Middle frontal gyrus (tissue), 1 donor: Measurements from ENCODE around the gene PDCD10.
A peak's percentile ranks its signal among the peaks of the same experiment; 100 is the strongest.

Experiments used
- DNase-seq: peaks from one replicate; pipeline ENCODE4 v3.0.0-alpha.2; 2015; ENCODE audit warnings: low spot score; ENCODE audit errors: extremely low spot score

PDCD10 gene

DNA sequence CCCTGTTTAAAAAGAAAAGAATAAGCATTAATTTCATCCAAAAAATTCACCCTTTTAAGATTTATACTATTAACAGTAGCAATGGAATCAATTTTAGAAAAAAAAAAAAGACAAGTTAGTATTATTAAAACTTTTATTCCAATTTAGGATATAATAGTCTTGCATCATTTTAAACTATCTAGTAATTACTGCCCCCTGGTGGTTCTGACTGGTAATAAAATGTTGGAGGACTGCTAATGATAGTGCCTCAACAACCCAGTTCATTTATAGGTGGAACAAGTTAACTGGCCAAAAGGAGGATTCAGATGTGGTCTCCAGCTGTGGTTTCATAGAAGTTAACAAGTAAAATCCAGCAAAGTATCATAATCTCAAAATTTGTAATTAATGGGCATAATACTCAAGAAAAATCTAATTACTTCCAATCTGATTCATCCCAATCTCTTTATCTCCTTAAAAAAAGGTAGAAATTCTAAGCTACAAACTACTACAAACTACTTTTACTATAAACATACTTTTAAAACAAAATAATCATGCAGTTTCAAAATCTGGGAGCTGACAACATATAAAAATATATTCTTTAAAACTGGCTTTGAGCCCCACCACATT, 50.2 kb downstream of the PDCD10 start:
- peak; percentile 63 for DNase-seq

DNA sequence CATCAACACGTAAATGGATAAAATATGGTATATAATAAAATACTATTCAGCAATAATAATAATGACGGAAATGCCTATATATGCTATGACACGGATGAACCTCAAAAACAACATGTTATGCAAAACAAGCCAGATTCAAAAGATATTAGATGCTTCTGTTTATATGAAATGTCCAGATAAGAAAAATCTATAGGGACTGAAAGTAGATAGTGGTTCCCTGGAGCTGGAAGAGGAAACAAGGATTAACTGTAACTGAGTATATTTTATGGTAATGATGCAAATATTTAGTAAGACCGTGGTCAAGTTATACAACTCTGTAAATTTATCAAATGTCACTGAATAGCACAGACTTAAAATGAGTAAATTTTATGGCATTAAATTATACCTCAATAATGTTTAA, 55.2 kb downstream of the PDCD10 start:
- no peak for DNase-seq

DNA sequence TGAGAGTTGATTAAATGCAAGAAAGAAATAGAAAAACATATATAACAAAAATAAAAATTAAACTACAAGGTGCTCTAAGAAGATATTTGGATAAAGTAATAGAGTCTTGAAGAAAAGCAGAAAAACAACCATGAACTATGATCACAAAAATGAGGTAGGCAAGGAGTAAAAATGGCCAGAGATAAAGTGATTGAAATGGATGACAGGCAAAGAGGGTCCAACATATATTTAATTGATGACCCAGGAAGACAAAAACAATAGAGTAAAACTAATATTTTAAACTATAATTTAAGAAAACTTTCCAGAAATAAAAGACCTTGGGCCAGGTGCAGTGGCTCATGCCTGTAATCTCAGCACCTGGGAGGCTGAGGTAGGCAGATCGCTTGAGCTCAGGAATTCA, 58.8 kb downstream of the PDCD10 start:
- no peak for DNase-seq

DNA sequence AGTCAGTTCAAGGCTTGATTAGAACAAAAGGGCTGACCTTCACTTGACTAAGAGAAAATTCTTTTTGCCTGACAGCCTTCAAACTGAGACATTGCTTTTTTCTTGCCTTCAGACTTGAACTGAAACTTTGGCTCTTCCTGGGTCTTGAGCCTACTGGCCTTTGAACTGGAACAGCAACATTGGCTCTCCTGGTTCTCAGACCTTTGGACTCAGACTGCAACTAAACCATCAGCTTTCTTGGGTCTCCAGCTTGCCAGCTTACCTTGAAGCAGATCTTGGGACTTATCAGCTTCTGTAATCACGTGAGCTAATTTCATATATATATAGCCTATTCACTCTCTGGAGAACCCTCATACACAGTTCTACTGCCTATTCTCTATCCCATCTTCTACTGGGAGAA, 61.5 kb downstream of the PDCD10 start:
- no peak for DNase-seq

DNA sequence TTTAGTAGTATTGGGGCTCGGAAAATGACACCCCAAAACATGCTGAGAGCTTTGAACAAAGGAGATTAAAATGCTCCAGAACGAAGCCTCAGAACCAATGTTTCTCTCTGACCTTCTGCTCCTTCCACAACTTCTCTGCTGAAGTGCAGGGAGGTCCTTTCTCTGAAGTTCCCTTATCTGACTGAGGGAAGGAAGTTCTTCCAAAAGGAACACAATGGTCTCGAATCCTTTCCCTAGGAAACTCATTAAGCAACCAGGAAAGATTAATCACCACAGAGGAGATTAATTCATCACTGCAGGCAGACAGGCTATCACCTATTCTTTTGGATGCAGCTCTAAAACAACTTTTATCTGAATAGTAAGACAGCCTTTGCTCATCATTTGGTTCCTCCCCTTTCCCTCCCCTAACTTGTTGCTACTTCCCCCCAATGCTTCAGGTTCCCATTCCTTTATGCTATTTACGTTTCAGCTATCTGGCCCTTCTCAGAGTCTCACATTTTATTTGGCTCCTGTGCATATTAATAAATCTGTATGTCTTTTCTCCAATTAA, 62.7 kb downstream of the PDCD10 start:
- DNase-seq, result no peak

DNA sequence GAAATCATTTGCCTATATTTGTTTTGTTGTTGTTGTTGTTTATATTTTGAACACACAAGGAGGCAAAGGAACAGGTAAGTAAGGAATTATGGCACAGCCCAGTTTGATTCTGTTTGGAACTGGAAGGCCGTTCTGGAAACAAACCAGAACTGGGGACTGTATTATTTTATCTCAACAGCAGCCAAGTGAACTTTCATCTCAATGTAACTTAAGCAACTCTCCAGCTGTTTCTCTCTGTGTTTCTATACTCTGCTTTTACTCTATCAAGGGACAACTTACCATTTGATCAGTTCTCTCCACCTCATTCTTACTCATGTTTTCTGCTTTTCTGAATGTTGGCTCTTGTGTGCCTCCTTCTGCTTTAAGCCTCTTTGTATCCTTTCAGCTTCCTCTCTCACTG, 65.0 kb downstream of the PDCD10 start:
- no peak for DNase-seq

DNA sequence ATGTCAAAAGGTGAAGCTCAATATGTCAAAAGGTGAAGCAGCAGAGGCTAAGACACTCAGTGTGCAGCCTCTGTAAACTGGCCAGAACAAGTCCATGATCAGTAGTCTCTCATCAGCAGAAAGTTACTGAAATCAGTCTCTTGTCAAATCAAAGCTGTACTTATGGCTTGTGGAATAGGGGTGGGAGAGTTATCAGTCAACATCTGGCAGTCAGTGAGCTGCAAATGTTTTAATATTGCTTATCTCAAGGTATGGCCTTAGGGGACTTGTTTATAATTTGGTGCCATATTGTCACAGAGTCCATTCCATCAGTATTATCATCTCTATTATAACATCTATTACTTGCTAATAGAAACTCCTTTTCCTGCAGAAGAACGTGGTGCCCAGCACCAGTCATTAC, 66.0 kb downstream of the PDCD10 start:
- DNase-seq, result no peak

DNA sequence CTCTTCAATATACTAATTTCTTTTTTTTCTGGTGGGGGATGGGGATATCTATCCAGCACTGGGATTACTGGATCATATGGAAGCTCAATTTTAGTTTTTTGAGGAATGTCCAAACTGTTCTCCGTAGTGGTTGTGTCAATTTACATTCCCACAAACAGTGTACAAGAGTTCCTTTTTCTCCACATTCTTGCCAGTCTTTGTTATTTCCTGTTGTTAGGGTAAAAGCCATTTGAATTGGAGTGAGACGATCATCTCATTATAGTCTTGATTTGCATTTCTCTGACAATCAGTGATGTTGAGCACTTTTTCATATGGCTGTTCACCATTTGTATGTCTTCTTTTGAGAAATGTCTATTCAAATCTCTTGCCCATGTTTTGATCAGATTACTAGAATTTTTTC, 68.1 kb downstream of the PDCD10 start:
- DNase-seq, result no peak

DNA sequence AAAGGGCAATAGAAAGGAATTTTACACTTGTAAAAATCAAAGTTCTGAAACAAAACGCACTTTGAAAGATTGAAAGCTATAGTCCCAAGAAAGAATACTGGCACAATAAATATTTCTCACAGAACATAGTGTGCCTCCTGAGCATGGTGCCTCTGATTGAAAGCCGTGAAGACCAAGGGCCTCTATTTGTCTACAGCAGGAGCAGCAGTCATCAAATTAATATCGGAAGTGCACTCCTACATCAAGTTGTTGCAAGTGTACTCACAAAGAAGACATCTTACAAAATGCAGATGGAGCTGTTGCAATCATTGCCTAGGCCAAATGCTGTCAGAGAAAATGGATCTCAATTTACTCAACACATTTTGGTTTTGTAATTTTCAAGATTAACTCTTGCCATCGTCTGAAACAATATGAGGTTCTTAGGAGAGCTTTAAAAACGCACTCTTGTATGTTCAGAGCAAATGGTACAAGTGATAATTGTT, 71.7 kb downstream of the PDCD10 start:
- no peak for DNase-seq

DNA sequence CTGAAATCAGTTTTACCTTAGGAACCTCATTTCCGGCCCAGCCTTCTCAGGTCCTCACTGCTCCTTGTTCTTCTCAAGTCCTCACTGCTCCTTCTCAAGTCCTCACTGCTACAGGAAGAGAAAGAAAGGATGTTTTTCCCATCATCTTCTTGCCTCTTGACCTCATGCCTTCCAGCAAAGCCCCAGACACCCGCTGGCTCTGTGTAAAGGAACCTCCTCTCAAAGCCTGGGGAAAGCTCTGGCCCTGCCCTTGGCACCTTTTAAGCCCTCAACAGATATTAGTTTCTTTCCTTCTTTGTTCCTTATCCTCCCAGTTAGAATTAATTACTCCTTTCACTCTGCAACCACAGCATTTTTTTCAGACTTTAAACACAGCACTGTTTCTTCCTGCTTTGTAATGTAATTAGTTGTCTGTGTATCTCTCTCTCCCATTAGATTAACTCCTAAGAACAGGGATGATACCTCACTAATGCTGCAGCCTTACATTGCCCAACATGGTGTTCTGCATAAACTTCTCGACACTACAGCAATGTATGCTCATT, 76.9 kb downstream of the PDCD10 start:
- DNase-seq, result no peak

DNA sequence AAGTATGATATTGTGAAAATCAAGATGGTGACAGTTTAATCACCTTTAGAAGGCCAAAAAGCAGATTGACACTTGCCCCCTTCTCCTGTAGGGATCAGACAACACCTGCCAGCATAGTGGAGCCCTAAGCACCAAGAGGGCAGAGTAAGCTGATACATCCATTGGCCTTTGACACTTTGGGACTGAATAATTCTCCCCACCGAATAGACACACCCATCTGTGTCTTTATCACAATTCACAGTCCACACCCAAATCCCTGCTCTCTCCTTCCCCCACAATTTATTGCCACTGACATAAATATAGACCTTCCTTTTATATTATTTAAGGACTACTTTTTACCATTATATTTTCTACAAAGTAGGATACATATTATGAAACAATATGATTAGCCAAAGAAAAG, 77.9 kb downstream of the PDCD10 start:
- DNase-seq, result no peak

DNA sequence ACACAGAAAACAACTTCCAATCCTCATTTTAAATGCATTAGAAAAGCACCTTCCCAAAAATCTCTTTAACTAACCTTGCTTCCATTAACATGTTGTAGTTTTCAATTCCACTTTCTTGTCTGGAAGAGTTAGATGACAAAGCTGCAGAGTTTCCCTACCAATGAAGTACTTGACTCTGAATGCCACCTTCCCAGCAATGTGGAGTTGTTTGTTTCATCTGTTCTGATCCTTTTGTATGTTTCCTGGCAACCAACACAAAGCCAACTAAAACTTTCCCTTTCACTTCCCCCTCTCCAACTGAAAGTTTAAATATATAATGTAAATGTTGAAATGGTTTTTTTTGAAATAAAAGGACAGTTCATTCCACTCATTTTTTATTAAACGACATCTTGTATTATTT, 80.9 kb downstream of the PDCD10 start, which contains the start of gene WDR49:
Gene WDR49, minus strand, starts transcription at position 183 of the 400 bp plus-strand sequence. CDS start 517 bp downstream, outside the sequence.
- no peak for DNase-seq

DNA sequence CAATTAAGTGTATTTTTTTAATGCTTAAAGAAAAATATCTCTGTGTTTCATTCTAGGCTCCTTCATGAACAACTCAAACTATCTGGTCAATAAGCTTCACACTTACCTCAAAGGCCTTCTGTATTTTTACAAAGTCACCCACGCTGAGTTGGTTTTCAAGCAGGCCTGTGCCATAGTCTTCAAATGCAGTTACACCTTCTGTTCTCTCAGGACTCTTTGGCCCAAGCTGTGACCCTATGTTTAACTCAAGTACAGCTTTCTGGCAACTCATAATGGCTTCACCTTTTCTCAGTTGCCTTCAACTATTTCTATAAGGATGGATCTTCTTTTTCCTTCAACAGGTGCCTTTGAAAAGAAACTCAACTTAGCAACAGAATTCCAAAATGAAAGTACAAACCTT, 81.5 kb downstream of the PDCD10 start:
- DNase-seq, result no peak

DNA sequence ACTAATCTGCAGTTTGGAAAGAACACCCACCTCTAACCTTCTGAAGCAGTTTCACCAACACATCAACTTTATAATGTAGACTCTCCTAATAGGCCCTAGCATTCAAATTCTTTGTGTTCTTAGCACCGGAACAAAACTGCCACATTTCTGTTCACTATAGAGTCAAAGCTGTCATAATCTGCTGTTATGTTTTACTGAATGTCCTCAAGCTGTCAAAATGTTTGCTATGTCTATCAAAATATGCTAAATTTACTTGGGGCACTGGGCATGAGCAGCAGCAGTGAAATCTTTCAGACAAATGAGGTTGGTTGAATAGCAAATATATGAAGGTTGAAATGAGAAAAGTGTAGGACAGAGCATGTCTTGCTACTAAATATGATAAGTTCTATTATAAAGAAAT, 82.9 kb downstream of the PDCD10 start:
- no peak for DNase-seq

DNA sequence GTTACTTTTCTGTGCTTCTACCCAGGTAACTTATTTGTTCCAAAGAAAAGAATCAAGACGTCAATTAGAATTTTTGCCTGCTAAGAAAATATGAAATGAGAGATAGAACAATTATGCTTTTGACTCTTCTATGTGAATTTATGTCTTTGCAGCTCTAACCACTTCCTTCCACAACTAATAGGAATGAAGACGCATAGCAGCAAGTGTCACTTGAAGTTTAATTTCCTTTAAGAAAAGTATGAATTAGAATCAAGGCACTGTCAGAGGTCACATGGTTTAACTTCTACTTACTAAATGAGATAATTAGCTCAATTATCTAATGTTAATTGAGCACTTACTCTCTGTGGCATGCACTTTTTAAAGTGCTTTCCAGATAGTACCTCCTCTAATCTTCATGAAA, 84.2 kb downstream of the PDCD10 start:
- no peak for DNase-seq

DNA sequence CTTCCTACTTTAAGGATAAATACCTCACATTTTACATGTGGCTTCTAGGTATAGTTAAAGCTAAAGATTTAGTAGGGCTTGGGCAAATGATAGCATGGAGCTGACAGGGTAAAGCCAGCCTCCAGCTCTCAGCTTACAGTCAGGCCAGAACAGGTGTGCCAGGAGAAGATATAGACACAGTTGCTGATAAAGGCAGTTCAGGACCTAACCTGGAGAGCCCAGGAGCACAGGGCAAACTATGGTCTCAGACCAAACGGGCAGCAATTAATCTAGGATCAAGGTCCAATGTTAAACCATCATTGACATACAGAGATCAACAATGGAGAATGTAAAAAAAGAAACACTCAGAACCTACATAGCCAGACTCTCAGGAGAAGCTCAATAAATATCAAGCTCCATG, 84.9 kb downstream of the PDCD10 start:
- no peak for DNase-seq

DNA sequence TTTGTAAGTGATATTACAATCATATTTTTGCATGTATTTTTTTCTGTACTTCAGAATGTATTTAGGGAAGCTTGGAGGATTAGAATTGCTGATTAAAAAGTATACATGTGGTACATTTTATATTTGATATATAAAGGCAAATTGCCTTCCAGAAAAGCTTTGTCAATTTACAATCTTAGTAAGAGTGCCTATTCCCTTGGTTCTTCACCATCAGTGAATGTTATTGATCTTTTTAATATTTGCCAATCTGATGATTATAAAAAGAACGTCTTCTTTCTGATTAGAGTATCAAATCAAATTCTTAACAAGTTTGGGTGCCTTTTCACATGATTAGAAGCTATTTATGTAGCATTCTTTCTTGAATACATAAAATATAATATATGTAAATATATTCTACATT, 90.1 kb downstream of the PDCD10 start:
- DNase-seq, result no peak
